ENCODE measurements around the gene METTL27. TPM values are rescaled to one million over a fixed set of nuclear protein-coding genes. Genes with fewer than 3 reads are reported as not detected.

Gene METTL27
- total RNA-seq, 1 experiment from 2014 or later = 1.7 TPM

GRCh38 chr7:73890555-73891147 lies 48.3 kb upstream of the METTL27 start:
- intact Hi-C loops (cut with micrococcal nuclease; ENCODE audit: unreplicated experiment) = loop anchor here (1.0 kb wide), 1 partner anchor 89 kb away; no protein-coding TSS in a partner anchor
- Histone ChIP-seq H3K36me3 (ENCODE audit: control insufficient read depth, insufficient read depth, low read length) (no peaks in the 10 kb centered on the region), H3K9me3 (peaks cover 2% of the 10 kb centered on the region), H3K27me3 (replicated peaks; ENCODE audit: control insufficient read depth, insufficient read depth, low read length) (no peaks in the 10 kb centered on the region), H3K4me1 (no peaks in the 10 kb centered on the region), H3K4me3 (ENCODE audit: low read depth, low read length) (no peak overlapping the region)
- Mint-ChIP-seq H3K4me1 (ENCODE audit: low read depth, unreplicated experiment) (no peaks in the 10 kb centered on the region), H3K9me3 (ENCODE audit: unreplicated experiment) (peaks cover 3% of the 10 kb centered on the region), H3K27ac (ENCODE audit: unreplicated experiment) (no peak overlapping the region), H3K27me3 (ENCODE audit: insufficient read depth, unreplicated experiment) (no peaks in the 10 kb centered on the region), H3K36me3 (ENCODE audit: insufficient read depth, unreplicated experiment) (no peaks in the 10 kb centered on the region), H3K4me3 (ENCODE audit: unreplicated experiment) (no peak overlapping the region)
- POLR2A ChIA-PET = no interaction called here
- TF ChIP-seq CTCF (IDR thresholded peaks at IDR 0.05; ENCODE audit: insufficient read depth in 1 of 2, low read depth in 1 of 2, low read length in 1 of 2, severe bottlenecking in 1 of 2, unreplicated experiment in 1 of 2) = no peak
- no peak for DNase-seq
- BruUV-seq (replicated peaks) = no TSS peak
- CTCF ChIA-PET = interaction anchor here (0.8 to 1.3 kb wide), 3 partner anchors 81 to 136 kb away, joined by 3 to 10 read pairs (median 4); no protein-coding TSS in a partner anchor

- Histone ChIP-seq H3K27me3 (replicated peaks; ENCODE audit: control insufficient read depth, insufficient read depth, low read length) (no peaks in the 10 kb centered on the region), H3K4me1 (no peaks in the 10 kb centered on the region), H3K9me3 (no peaks in the 10 kb centered on the region), H3K4me3 (ENCODE audit: low read depth, low read length) (no peak overlapping the region), H3K36me3 (ENCODE audit: control insufficient read depth, insufficient read depth, low read length) (no peaks in the 10 kb centered on the region)
- Mint-ChIP-seq H3K4me3 (ENCODE audit: unreplicated experiment) (no peak overlapping the region), H3K27me3 (ENCODE audit: insufficient read depth, unreplicated experiment) (no peaks in the 10 kb centered on the region), H3K4me1 (ENCODE audit: low read depth, unreplicated experiment) (no peaks in the 10 kb centered on the region), H3K9me3 (ENCODE audit: unreplicated experiment) (no peaks in the 10 kb centered on the region), H3K27ac (ENCODE audit: unreplicated experiment) (no peak overlapping the region), H3K36me3 (ENCODE audit: insufficient read depth, unreplicated experiment) (no peaks in the 10 kb centered on the region)
- ChIA-PET CTCF (interaction anchor here (0.7 to 1.6 kb wide), 2 partner anchors 138 to 365 kb away, joined by 4 read pairs; no protein-coding TSS in a partner anchor), POLR2A (no interaction called here)
- no peak for DNase-seq
- no peak for TF ChIP-seq CTCF (IDR thresholded peaks at IDR 0.05; ENCODE audit: insufficient read depth in 1 of 2, low read depth in 1 of 2, low read length in 1 of 2, severe bottlenecking in 1 of 2, unreplicated experiment in 1 of 2)
- intact Hi-C loops (cut with micrococcal nuclease; ENCODE audit: unreplicated experiment) = no loop called here
- BruUV-seq (replicated peaks) = no TSS peak
These were observed 46.6 kb upstream of the METTL27 start for GRCh38 chr7:73888959-73889358.

GRCh38 chr7:73887762-73888161 lies 45.4 kb upstream of the METTL27 start:
- ChIA-PET CTCF (interaction anchor here (1.6 kb wide), 1 partner anchor 139 kb away, joined by 4 read pairs; no protein-coding TSS in a partner anchor), POLR2A (no interaction called here)
- no peaks in the 10 kb centered on the region for H3K36me3 ChIP-seq (ENCODE audit: control insufficient read depth, insufficient read depth, low read length)
- Mint-ChIP-seq H3K9me3 (ENCODE audit: unreplicated experiment) (no peaks in the 10 kb centered on the region), H3K4me1 (ENCODE audit: low read depth, unreplicated experiment) (no peaks in the 10 kb centered on the region), H3K36me3 (ENCODE audit: insufficient read depth, unreplicated experiment) (no peaks in the 10 kb centered on the region), H3K27me3 (ENCODE audit: insufficient read depth, unreplicated experiment) (no peaks in the 10 kb centered on the region), H3K27ac (ENCODE audit: unreplicated experiment) (no peak overlapping the region), H3K4me3 (ENCODE audit: unreplicated experiment) (no peak overlapping the region)
- no peak for DNase-seq
- no peak for TF ChIP-seq CTCF (IDR thresholded peaks at IDR 0.05; ENCODE audit: insufficient read depth in 1 of 2, low read depth in 1 of 2, low read length in 1 of 2, severe bottlenecking in 1 of 2, unreplicated experiment in 1 of 2)
- no peaks in the 10 kb centered on the region for H3K4me1 ChIP-seq
- intact Hi-C loops (cut with micrococcal nuclease; ENCODE audit: unreplicated experiment) = no loop called here
- H3K27me3 ChIP-seq (replicated peaks; ENCODE audit: control insufficient read depth, insufficient read depth, low read length) = no peaks in the 10 kb centered on the region
- H3K4me3 ChIP-seq (ENCODE audit: low read depth, low read length) = no peak overlapping the region
- H3K9me3 ChIP-seq = no peaks in the 10 kb centered on the region
- BruUV-seq (replicated peaks) = no TSS peak

All from Caco-2 (cell line).